Smooth muscle cell of the brain vasculature (primary cell): ENCODE results near the gene TULP4.
"Not testable (repeated sequence)": the region's sequence is repeated elsewhere in the genome, so short reads cannot be mapped to it uniquely, and the experiment has no call there.

ENCODE experiments used
- DNase-seq: peaks from one replicate; pipeline ENCODE4 v3.0.0-alpha.2; 2012; ENCODE audit warnings: low read depth, low spot score

TULP4 gene

DNA sequence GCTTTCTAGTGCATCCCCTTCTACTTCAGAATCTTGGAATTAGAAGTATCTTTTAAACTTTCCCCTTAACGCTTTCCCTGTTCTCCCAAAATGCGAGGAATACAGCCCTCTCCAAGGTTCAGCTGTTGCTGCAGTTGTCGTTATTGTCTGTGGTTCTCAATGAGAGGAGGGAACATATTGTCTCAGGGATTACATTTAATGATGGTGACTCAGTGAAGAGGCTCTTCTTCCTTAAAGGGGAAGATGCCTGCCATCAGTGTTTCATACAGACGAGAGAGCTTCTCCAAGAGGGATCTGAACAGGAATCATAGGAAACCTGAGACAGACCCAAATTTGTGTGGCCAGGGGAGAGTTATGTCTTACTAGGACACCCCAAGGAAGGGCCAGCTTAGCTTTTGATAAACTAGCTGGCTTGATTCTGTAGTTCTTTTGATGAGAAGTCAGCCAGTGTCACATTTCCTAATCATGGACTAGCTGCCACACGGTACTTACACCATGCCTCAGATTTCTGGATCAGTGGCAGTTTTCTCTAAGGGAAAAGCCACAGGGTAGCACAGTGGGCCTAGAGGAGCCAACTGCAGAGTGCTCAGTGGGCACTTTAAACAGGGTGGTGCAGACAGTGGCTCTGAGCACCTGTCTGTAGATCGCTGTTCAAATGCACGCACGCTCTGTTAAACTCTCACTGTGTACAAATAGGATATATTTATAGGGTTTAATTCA is 187.9 kb downstream of the TULP4 start:
- no peak for DNase-seq

DNA sequence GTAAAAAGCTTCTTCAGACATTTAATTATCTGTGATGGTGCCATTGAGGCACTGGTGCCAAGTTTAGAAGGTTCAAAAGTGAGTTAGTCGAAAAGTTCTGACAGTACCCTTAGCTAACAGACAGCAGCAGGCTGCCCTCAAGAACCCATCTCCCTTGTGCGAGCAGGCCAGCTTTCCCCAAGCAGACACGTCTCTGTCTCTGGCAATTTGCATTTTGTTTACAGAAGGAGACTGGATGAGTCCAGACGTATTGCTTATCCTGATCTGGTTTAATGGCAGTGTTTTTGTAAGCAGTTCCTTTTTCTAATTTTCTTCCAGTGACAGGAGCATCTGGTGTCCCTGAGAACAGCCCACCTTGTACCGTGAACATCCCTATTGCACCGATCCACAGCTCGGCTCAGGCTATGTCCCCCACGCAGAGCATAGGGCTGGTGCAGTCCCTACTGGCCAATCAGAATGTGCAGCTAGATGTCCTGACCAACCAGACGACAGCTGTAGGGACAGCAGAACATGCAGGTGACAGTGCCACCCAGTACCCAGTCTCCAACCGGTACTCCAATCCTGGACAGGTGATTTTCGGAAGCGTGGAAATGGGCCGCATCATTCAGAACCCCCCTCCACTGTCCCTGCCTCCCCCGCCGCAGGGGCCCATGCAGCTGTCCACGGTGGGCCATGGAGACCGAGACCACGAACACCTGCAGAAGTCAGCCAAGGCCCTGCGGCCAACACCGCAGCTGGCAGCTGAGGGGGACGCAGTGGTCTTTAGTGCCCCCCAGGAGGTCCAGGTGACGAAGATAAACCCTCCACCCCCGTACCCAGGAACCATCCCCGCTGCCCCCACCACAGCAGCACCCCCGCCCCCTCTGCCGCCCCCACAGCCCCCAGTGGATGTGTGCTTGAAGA is 189.3 kb downstream of the TULP4 start:
- DNase-seq: no peak

DNA sequence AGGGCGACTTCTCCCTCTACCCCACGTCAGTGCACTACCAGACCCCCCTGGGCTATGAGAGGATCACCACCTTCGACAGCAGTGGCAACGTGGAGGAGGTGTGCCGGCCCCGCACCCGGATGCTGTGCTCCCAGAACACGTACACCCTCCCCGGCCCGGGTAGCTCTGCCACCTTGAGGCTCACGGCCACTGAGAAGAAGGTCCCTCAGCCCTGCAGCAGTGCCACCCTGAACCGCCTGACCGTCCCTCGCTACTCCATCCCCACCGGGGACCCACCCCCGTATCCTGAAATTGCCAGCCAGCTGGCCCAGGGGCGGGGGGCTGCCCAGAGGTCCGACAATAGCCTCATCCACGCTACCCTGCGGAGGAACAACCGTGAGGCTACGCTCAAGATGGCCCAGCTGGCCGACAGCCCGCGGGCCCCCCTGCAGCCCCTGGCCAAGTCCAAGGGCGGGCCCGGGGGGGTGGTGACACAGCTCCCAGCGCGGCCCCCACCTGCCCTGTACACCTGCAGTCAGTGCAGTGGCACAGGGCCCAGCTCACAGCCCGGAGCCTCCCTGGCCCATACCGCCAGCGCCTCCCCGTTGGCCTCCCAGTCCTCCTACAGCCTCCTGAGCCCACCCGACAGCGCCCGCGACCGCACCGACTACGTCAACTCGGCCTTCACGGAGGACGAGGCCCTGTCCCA is 190.1 kb downstream of the TULP4 start:
- no peak for DNase-seq

DNA sequence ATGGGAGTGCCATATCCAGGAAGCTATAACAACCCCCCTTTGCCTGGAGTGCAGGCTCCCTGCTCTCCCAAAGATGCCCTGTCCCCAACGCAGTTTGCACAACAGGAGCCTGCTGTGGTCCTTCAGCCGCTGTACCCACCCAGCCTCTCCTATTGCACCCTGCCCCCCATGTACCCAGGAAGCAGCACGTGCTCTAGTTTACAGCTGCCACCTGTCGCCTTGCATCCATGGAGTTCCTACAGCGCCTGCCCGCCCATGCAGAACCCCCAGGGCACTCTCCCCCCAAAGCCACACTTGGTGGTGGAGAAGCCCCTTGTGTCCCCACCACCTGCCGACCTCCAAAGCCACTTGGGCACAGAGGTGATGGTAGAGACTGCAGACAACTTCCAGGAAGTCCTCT is 191.0 kb downstream of the TULP4 start:
- no peak for DNase-seq

DNA sequence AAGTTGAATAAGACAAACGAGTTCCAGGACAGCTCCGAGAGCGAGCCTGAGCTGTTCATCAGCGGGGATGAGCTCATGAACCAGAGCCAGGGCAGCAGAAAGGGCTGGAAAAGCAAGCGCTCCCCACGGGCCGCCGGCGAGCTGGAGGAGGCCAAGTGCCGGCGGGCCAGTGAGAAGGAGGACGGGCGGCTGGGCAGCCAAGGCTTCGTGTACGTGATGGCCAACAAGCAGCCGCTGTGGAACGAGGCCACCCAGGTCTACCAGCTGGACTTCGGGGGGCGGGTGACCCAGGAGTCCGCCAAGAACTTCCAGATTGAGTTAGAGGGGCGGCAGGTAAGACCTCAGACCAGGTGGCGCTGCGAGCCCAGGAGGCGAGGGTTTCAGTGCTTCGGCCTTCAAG is 191.6 kb downstream of the TULP4 start:
- DNase-seq: no peak

DNA sequence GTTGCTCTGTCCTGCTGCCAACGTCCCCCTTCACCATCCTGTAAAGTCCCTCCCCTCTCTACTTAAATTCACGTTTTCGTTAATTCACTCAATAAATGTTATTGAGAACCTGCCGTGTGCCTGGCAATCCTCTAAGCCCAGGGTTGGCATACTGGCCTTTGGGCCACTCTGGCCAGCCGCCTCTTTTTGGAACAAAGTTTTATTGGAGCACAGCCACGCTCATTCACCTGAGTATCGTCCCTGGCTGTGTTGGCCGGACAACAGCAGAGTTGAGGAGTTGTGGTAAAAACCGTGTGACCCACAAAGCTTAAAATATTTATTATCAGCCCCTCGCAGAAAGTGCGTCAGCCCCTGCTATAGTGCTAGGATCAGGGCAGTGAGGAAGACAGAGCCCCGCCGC is 192.9 kb downstream of the TULP4 start:
- no peak for DNase-seq

DNA sequence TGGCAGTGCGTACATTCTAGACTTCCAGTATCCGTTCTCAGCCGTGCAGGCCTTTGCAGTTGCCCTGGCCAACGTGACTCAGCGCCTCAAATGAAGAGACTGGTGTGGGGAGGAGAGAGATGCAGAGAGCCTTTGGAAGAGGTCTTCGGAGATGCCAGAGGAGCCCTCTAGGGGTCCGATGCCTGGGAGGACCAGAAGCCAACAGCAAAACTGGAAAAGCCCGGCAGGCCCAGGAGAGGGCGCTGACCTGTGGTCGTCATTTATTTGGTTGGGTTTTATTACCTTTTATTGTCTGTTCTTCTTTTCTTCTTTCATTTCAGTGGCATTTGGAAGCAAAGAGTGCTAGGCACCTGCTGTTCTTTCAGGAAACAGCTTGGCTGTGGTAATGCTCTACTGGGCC is 194.3 kb downstream of the TULP4 start:
- DNase-seq: no peak

DNA sequence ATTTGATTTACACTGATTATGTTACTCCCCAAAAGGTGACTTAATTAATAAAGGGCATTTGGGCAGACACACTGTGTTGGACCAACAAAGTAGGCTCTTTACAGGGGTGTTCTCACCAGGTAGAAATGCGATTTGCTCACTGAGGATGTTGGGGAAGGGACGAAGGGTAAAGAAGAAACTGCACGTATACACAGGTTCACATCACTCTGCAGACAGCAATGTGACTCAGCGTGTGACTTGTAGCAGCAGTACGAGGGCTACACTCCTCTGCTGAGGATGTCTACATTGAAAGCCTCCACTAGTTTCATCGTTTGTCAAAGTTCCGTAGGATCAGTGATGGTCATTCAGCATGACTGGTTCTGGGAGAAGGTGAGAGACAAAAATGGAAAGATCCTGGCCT is 194.9 kb downstream of the TULP4 start:
- DNase-seq: no peak

DNA sequence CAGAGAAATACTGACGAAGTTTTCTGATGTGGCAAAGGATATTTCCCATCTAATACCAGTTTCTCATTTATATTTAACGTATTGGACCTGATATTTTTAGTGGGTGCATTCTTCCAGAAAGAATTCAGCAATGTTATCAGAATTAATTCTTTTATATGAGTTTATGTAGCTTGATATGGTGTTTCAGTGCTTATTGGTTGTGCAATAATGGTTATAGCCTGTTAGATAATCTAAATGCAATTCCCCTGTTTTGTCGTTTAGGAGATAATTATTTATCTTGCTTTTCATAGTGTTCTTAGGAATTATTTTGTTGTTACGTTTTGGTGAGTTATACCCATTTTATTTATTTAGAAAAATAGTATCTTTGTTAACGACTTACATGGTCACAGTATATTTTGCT is 196.2 kb downstream of the TULP4 start:
- no peak for DNase-seq

DNA sequence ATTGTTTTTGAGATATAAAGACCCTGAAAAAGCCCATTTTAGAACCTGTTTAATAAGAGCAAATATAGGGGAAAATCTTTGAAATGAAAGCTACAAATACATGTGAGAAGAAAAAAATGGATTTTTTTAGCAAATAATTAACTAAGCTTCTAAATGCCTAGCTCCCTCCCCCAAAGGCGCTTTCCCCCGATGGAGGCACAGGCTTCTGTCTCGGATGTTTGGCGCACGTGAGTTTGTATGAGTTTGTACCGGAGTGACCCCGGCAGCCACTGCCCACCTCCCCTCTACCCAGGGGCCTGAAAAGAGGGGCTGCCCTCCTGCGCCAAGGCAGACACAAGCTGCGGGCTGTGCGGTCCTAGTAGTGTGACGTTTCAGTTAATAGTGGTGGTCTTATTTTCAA is 197.2 kb downstream of the TULP4 start:
- no peak for DNase-seq

DNA sequence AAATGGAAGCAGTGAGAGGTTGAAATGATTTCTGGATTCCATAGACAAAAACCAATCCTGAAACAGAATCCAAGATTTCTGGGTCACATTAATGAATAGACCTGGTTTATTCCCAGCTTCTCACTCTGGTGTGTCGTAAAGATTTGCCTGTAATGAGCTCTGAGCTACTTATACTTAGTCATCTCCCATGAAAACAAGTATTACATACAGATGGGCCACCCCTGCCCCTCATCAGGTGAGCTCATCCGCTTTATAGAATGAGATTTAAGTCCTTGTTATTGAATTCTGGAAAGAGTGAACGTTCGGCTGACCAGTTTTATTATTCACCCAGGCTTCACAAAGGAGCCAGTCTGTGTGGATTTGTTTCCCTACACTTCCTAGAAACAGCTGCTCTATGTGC is 200.5 kb downstream of the TULP4 start:
- DNase-seq: no peak

DNA sequence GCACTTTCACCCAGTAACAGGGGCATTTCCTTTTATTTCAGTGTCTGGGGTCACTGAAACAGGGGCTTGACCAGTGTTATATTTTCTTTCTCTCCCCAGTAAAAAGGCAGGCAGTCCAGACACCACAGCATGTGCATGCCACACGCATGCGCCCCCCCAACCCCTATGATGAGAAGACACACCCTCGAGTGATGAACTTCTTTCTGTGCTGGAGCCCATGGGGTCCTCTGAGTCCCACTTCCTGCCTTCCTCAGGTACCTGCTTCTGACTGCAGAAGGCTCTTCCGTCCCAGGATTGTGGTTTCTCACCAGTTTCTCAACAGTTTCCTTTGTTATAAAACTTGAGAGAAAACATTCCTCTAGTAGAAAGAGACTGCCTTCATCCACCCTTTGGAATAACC is 201.9 kb downstream of the TULP4 start:
- DNase-seq: no peak

DNA sequence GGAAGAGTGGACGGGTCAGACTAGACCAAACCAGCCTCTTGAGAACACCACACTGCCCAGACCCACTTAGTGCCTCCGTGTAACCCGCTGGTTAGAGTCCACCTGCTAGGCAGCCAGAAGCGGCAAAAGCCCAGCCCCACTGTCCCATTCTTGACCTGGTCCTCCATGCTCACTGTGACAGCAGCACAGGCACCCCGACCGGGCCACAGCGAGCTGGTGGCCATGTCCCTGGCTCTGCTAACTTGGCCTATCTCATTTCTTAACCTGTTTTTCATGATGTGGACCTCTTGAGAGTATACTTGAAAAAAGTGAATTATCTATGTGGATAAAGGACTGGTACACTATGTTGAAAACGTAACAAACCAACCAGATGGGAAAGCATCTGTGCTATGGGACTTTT is 202.7 kb downstream of the TULP4 start:
- DNase-seq: no peak

DNA sequence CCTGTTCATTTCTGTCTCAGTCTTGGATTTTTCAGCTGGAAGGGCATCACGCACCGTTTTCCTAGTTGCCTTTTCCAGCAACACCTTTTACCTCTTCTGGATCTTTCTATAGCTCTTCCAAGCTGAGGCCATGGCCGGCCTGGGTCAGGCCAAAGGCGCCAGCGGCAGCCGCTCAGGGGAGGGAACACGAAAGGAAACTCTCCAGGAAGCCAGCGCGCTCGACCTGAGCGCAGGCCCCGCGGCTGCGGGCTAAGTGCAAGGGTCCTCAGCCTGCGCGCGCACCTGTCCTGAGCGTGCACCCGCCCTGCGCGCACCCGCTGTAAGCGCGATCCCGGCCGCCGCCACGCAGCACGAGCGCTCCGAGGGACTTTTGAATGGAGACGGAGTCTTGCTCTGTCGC is 203.8 kb downstream of the TULP4 start:
- DNase-seq: no peak

DNA sequence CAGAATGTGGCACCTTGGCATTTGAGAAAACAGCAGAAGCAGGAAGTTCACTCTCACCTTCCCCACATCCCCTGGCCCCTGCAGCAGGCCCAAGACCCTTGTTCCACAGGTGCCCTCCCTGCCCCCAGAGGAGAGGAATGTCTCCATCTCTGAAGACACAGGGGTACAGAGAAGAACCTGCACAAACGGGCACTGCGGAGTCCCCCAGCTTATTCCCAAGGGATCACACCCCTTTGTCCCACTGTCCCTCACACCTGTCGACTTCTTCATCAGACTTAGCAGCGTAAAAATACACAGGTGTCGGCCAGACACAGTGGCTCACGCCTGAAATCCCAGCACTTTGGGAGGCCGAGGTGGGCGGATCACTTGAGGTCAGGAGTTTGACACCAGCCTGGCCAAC is 204.8 kb downstream of the TULP4 start:
- DNase-seq: no peak

DNA sequence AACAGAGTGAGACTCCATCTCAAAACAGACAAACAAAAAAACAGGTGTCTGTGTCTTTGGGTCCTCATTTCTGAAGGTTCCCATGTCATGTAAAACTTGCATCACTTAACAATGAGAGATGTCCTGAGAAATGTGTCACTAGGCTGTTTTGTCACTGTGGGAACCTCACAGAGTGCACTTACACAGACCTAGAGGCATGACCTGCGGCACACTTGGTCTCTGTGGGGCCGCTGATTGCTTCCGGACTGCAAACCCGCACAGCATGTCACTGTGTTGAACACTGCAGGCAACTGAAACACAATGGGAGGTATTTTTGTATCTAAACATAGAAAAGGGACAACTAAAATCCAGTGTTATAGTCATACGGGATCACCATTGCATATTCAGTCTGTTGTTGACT is 205.3 kb downstream of the TULP4 start:
- peak; percentile 21 for DNase-seq

DNA sequence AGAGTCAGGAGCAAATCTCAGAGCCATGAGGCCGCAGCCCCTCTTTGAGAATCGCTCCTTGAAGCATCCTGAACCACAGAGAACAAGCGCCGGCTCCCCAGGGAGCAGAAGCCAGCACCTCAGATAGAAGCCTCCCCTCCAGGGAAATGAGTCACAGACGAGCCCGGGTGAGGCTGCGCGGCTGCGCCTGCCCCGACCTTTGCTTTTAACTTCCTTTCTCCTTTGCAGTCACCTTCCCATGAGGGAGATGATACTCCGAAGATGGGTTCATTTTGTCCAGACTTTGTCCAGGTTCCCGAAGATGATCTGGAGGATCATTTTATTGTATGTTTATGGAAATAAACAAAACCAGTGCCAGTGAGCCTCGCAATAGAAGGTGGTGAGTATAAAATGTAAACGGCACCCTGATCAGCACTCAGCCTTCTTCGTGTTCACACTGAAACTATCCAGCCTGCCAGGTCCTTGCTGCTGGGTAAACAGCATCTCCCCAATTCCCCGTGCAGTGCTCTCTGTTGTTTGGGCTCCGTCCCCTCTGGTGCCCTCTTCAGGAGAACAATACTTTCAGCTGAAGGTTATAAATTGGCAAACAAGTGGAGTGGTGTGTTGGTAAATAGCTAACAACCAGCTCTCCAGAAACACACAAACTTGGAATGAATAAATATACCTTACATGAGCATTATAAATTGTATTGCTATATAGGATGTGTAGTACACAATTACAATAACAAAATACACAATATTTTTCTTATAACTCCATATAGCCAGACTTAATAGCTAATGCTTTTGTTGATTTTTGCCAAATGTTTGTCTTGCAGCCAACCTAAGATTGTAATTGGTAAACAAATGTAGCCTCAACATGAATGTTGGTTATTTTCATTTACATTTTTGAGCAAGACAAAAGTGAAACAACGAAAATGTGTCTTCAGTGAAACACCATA is 206.2 kb downstream of the TULP4 start:
- DNase-seq: peak; percentile 65

DNA sequence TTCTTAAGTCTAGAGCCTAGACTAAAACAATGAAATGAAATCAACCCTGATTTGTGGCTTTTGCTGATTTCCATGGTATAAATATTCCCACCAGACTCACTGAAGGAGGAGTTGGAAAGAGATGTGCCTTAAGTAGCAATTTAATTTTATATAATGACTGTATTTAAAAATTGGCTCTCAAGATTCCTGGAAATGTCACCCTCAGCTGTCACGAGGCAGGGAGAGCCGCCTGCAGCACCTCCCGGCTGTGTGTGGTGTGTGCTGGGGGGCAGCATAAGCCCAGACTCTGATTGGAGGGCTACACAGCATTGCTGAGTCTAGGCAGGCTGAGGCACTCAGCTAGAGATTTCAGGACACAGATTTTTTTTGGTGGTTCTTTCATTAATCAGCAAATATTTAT is 207.0 kb downstream of the TULP4 start:
- no peak for DNase-seq

DNA sequence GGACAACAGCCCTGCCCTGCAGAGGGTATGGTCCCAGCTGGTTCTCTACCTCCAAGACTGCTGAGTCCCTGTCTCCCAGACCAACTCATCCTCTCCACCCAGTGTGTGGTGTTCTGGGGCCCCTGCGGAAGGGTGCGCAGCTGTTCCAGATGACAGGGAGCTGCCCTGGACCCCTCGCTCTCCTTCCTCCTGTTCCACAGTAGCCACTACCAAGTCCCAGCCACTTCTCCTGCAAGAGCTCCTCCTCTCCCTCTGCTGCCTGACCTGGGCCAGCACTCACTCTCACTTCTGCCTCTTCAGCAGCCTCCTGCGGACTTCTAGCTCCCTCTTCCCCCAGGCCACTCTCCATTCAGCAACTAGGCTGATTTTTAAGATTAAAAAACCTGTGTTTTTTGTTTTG is 207.5 kb downstream of the TULP4 start:
- no peak for DNase-seq

DNA sequence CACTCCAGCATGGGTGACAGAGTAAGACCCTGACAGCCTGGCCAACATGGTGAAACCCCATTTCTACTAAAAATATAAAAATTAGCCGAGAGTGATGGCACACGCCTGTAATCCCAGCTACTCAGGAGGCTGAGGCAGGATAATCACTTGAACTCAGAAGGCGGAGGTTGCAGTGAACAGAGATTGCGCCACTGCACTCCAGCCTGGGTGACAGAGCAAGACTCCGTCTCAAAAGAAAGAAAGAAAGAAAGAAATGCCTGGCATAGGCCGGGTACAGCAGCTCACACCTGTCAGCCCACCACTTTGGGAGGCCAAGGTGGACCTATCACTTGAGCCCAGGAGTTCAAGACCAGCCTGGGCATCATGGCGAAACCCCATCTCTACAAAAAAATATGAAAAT is 208.7 kb downstream of the TULP4 start:
- not testable (repeated sequence) for DNase-seq

DNA sequence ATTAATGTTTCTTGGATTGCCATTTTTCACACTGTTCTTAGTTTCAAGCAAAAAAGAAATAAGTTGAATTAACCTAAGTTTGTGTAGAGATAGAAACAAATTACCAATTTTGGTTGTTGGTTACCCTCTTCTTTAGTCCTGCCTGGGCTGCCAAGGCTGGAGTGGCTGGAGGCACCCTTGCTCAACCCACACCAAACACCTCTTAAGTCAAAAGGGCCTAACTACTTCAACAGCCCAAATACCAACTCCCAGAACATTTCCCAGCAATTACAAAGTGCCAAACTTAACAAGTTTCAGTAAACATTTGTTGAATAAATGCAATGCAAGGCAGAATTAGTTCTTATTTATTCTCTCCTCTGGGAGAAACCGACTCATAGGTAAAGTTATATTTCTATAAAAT is 209.5 kb downstream of the TULP4 start:
- no peak for DNase-seq
